ENCODE results near the gene STPG4. TPM values are rescaled to one million over a fixed set of nuclear protein-coding genes. Genes with fewer than 3 reads are reported as not detected.
A peak's percentile ranks its signal among the peaks of the same experiment; 100 is the strongest.

Gene STPG4
- total RNA-seq, 1 experiment from 2014 or later = 0.13 TPM

GRCh38 chr2:47072728-47073191 is 82.3 kb downstream of the STPG4 start:
- Histone ChIP-seq H4K5ac (ENCODE audit: insufficient read length, low read depth, low read length) (no peak overlapping the region), H3K79me2 (ENCODE audit: insufficient read depth, low read length) (no peaks in the 10 kb centered on the region), H3K79me1 (ENCODE audit: insufficient read depth, low read depth, low read length, poor library complexity, severe bottlenecking) (no peaks in the 10 kb centered on the region), H4K20me1 (ENCODE audit: control insufficient read depth, insufficient read depth, insufficient read length) (no peaks in the 10 kb centered on the region), H2BK5ac (ENCODE audit: insufficient read length, low read length) (no peak overlapping the region), H2BK12ac (ENCODE audit: insufficient read length, low read depth, low read length) (no peak overlapping the region), H3K27me3 (ENCODE audit: insufficient read depth, low read length) (no peaks in the 10 kb centered on the region), H3T11ph (ENCODE audit: low read length) (no peak overlapping the region), H4K91ac (ENCODE audit: insufficient read length, low read depth, low read length) (peak overlapping the region; percentile 53), H3K23ac (ENCODE audit: insufficient read length, low read depth, low read length) (no peak overlapping the region), H2AFZ (ENCODE audit: low read length) (no peak overlapping the region), H2AK5ac (ENCODE audit: insufficient read length, low read length) (no peak overlapping the region), H2BK20ac (ENCODE audit: low read depth, low read length, poor library complexity, severe bottlenecking) (no peak overlapping the region), H3K4me2 (ENCODE audit: insufficient read depth, insufficient read length, low read length) (no peak overlapping the region), H2BK120ac (ENCODE audit: low read depth, low read length, poor library complexity, severe bottlenecking) (no peak overlapping the region), H3K23me2 (ENCODE audit: insufficient read length, low read depth, low read length, poor library complexity, severe bottlenecking) (no peaks in the 10 kb centered on the region), H3K56ac (ENCODE audit: insufficient read length, low read depth, low read length) (no peak overlapping the region), H3K4me1 (ENCODE audit: insufficient read depth, low read length) (peaks cover 11% of the 10 kb centered on the region; the same call in 1 of the 2 replicates), H3K9ac (ENCODE audit: extremely low read depth, insufficient read length, low read length) (no peak overlapping the region), H3K9me3 (ENCODE audit: control insufficient read depth, low read depth, low read length) (no peaks in the 10 kb centered on the region), H2BK15ac (ENCODE audit: low read depth, low read length) (no peak overlapping the region), H3K27ac (ENCODE audit: insufficient read length, low read depth, low read length) (no peak overlapping the region), H4K8ac (replicated peaks; ENCODE audit: insufficient read length, low read depth, low read length) (no peak overlapping the region), H3K18ac (ENCODE audit: insufficient read length, low read depth, low read length) (peak overlapping the region; percentile 69), H3K14ac (ENCODE audit: insufficient read depth, low read length) (peak overlapping the region; percentile 49; the same call in 1 of the 2 replicates), H3K4ac (ENCODE audit: low read depth, low read length) (no peak overlapping the region)
- peaks cover 57 to 68% of the 10 kb centered on the region in 2 experiments for H3K4me1 Mint-ChIP-seq
- TF ChIP-seq CTCF (conservative IDR thresholded peaks at IDR 0.05) = no peak
- no CpG with 5 or more reads among the region's 9 CpGs for WGBS (ENCODE audit: extremely low coverage, insufficient read length, low lambda C conversion rate)
- peak overlapping the region; percentile 65 to 88 (median 87); a peak in 6 of 7 replicates for H3K27ac Mint-ChIP-seq
- no peaks in the 10 kb centered on the region; the same call in 1 of the 2 replicates for H3K27me3 Mint-ChIP-seq (ENCODE audit: low read depth)
- H3K4me3 Mint-ChIP-seq = peak overlapping the region in 1 of 2 experiments; percentile 39; a peak in 1 of 5 replicates
- no peaks in the 10 kb centered on the region for H3K9me3 Mint-ChIP-seq
- no peak for DNase-seq
- H3K36me3 Mint-ChIP-seq (ENCODE audit: insufficient read depth in 1 of 3, low read depth in 3 of 3) = peaks cover 0 to 3% (median 0%) of the 10 kb centered on the region in 3 experiments; a peak in 1 of 7 replicates
